SU-DHL-6 (cell line): Measurements from ENCODE around the gene C5orf63.

Source experiments
- H2AFZ ChIP-seq: fragments of 200-600 bp; sonication (generic); 2 replicates; pipeline ENCODE4 v1.6.1; 2014; ENCODE audit warnings: low read depth, mild to moderate bottlenecking, moderate library complexity, mixed read lengths, antibody characterized with exemption, low read length; ENCODE audit not compliant: severe bottlenecking
- H3F3A ChIP-seq: fragments of 200-600 bp; shearing (Covaris generic); 2 replicates; pipeline ENCODE4 v1.6.0; 2016; ENCODE audit warnings: antibody characterized with exemption, mild to moderate bottlenecking; ENCODE audit not compliant: insufficient read depth
- H3K27ac ChIP-seq: fragments of 200-600 bp; sonication (generic); 2 replicates; pipeline ENCODE4 v1.5.1; 2016; ENCODE audit warnings: low read depth, mild to moderate bottlenecking, low read length, moderate library complexity, mixed read lengths
- H3K27me3 ChIP-seq: fragments of 200-600 bp; sonication (generic), shearing (Covaris generic); 2 replicates; pipeline ENCODE4 v1.6.0; 2014; ENCODE audit warnings: mild to moderate bottlenecking, low read length
- H3K36me3 ChIP-seq: fragments of 200-600 bp; sonication (generic); 2 replicates; pipeline ENCODE4 v1.6.1; 2014; ENCODE audit warnings: mild to moderate bottlenecking, low read length, mixed read lengths
- H3K4me2 ChIP-seq: fragments of 300-600, 200-600 bp; shearing (Covaris generic), sonication (generic); 2 replicates; pipeline ENCODE4 v1.6.0; 2014; ENCODE audit warnings: low read length, low read depth, mild to moderate bottlenecking; ENCODE audit not compliant: poor library complexity, severe bottlenecking
- H3K4me3 ChIP-seq: fragments of 200-600 bp; sonication (generic); 2 replicates; pipeline ENCODE4 v1.5.1; 2014; ENCODE audit warnings: antibody characterized with exemption, low read length, mild to moderate bottlenecking, mixed read lengths; ENCODE audit not compliant: insufficient read depth, poor library complexity, severe bottlenecking
- H3K79me2 ChIP-seq: fragments of 200-600 bp; sonication (generic); 2 replicates; pipeline ENCODE4 v1.6.1; 2014; ENCODE audit warnings: mild to moderate bottlenecking, low read length, moderate library complexity; ENCODE audit not compliant: insufficient read depth
- H3K9ac ChIP-seq: fragments of 200-600 bp; sonication (generic); 2 replicates; pipeline ENCODE4 v1.7.0; 2014; ENCODE audit warnings: mild to moderate bottlenecking, low read length
- H3K9me2 ChIP-seq: fragments of 200-600 bp; sonication (generic); replicated peaks from 2 replicates; pipeline ENCODE4 v1.6.1; 2014; ENCODE audit warnings: low read length; ENCODE audit not compliant: insufficient read depth
- H3K9me3 ChIP-seq: fragments of 200-600 bp; sonication (generic); 2 replicates; pipeline ENCODE4 v1.6.1; 2014; ENCODE audit warnings: low read length, mixed read lengths; ENCODE audit not compliant: insufficient read depth
- H4K20me1 ChIP-seq: fragments of 200-600 bp; sonication (generic); 2 replicates; pipeline ENCODE4 v1.6.1; 2014; ENCODE audit warnings: low read depth, mild to moderate bottlenecking, antibody characterized with exemption, low read length, moderate library complexity, mixed read lengths
- CTCF ChIP-seq: fragments of 200-600 bp; sonication (generic); IDR thresholded peaks from one replicate; pipeline ENCODE4 v1.5.1; 2017; ENCODE audit warnings: antibody characterized with exemption, mild to moderate bottlenecking, low read length, moderate library complexity; ENCODE audit not compliant: insufficient read depth, poor library complexity, severe bottlenecking
- EZH2phosphoT487 ChIP-seq: fragments of 200-600 bp; sonication (generic), shearing (Covaris generic); conservative IDR thresholded peaks from 2 replicates; pipeline ENCODE4 v1.6.1; 2018; ENCODE audit warnings: mild to moderate bottlenecking, antibody characterized with exemption, low read length, moderate library complexity, mixed read lengths

C5orf63 gene

GRCh38 chr5:127085796-127086195 is 12.5 kb upstream of the C5orf63 start:
- no peaks in the 10 kb centered on the region for H3K36me3 ChIP-seq
- H3K9me2 ChIP-seq, result no peaks in the 10 kb centered on the region
- no peaks in the 10 kb centered on the region for H3K27me3 ChIP-seq
- TF ChIP-seq EZH2phosphoT487 (no peak), CTCF (no peak)
- no peak overlapping the region for H3K27ac ChIP-seq
- no peaks in the 10 kb centered on the region for H3K79me2 ChIP-seq
- H3K4me3 ChIP-seq, result no peak overlapping the region
- H3K9me3 ChIP-seq, result no peaks in the 10 kb centered on the region
- H3K9ac ChIP-seq, result no peak overlapping the region
- no peak overlapping the region for H3K4me2 ChIP-seq
- no peaks in the 10 kb centered on the region for H3F3A ChIP-seq
- H2AFZ ChIP-seq, result no peak overlapping the region
- no peaks in the 10 kb centered on the region for H4K20me1 ChIP-seq

- no peaks in the 10 kb centered on the region for H3K27me3 ChIP-seq
- no peaks in the 10 kb centered on the region for H4K20me1 ChIP-seq
- TF ChIP-seq EZH2phosphoT487 (no peak), CTCF (no peak)
- H2AFZ ChIP-seq, result no peak overlapping the region
- H3K9me3 ChIP-seq, result no peaks in the 10 kb centered on the region
- H3K36me3 ChIP-seq, result no peaks in the 10 kb centered on the region
- H3K79me2 ChIP-seq, result no peaks in the 10 kb centered on the region
- no peak overlapping the region for H3K9ac ChIP-seq
- H3F3A ChIP-seq, result no peaks in the 10 kb centered on the region
- no peak overlapping the region for H3K27ac ChIP-seq
- H3K9me2 ChIP-seq, result no peaks in the 10 kb centered on the region
- no peak overlapping the region for H3K4me2 ChIP-seq
- no peak overlapping the region for H3K4me3 ChIP-seq
Measured at GRCh38 chr5:127085371-127085770, 12.1 kb upstream of the C5orf63 start.

GRCh38 chr5:127084656-127085055 is 11.4 kb upstream of the C5orf63 start:
- Histone ChIP-seq H3K36me3 (no peaks in the 10 kb centered on the region), H3K9ac (no peak overlapping the region), H3K9me2 (no peaks in the 10 kb centered on the region), H3F3A (no peaks in the 10 kb centered on the region), H3K4me2 (no peak overlapping the region), H3K27me3 (no peaks in the 10 kb centered on the region), H3K79me2 (no peaks in the 10 kb centered on the region), H3K9me3 (no peaks in the 10 kb centered on the region), H2AFZ (no peak overlapping the region), H4K20me1 (no peaks in the 10 kb centered on the region), H3K27ac (no peak overlapping the region), H3K4me3 (no peak overlapping the region)
- no peak for TF ChIP-seq CTCF

DNA sequence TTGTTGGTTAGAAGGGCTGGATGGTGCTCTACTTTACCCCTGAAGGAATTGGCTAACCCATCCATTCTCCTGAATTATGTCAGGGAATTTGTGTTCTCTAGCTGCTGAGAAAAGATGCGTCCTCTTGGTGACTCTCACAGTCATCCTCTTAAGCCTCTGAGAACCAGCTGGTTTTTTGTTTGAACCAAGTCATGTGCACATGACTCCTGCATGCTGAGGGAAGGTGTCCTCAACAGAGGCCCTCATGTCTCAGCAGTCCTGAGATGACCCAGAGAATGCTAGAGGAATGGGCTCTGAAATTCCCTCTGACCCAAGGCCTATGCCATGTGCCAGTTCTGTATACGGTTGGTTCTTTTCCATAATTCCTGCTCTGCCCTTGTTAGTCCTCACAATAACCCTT is 10.4 kb upstream of the C5orf63 start:
- no peak overlapping the region for H3K4me2 ChIP-seq
- H3K79me2 ChIP-seq, result no peaks in the 10 kb centered on the region
- TF ChIP-seq EZH2phosphoT487 (no peak), CTCF (no peak)
- H3K27ac ChIP-seq, result no peak overlapping the region
- H4K20me1 ChIP-seq, result no peaks in the 10 kb centered on the region
- no peak overlapping the region for H2AFZ ChIP-seq
- H3K4me3 ChIP-seq, result no peak overlapping the region
- H3K9me2 ChIP-seq, result no peaks in the 10 kb centered on the region
- H3K27me3 ChIP-seq, result no peaks in the 10 kb centered on the region
- H3K36me3 ChIP-seq, result no peaks in the 10 kb centered on the region
- H3K9me3 ChIP-seq, result no peaks in the 10 kb centered on the region
- no peak overlapping the region for H3K9ac ChIP-seq
- no peaks in the 10 kb centered on the region for H3F3A ChIP-seq
